ENCODE results near the gene CELA3A. TPM values are rescaled to one million over a fixed set of nuclear protein-coding genes. Genes with fewer than 3 reads are reported as not detected.

CELA3A gene
- total RNA-seq (2022; extraction: Qiagen RNA extraction): not detected in 5 replicates

GRCh38 chr1:22001409-22001808 is at the start of gene CELA3A:
CELA3A (plus strand) TSS chr1:22001657; CDS start chr1:22001675, 18 bp downstream.

GRCh38 chr1:21976703-21977239 is 24.7 kb upstream of the CELA3A start, which contains the start of gene CELA3B:
CELA3B (plus strand) TSS chr1:21977022; CDS start chr1:21977040, 18 bp downstream.

DNA sequence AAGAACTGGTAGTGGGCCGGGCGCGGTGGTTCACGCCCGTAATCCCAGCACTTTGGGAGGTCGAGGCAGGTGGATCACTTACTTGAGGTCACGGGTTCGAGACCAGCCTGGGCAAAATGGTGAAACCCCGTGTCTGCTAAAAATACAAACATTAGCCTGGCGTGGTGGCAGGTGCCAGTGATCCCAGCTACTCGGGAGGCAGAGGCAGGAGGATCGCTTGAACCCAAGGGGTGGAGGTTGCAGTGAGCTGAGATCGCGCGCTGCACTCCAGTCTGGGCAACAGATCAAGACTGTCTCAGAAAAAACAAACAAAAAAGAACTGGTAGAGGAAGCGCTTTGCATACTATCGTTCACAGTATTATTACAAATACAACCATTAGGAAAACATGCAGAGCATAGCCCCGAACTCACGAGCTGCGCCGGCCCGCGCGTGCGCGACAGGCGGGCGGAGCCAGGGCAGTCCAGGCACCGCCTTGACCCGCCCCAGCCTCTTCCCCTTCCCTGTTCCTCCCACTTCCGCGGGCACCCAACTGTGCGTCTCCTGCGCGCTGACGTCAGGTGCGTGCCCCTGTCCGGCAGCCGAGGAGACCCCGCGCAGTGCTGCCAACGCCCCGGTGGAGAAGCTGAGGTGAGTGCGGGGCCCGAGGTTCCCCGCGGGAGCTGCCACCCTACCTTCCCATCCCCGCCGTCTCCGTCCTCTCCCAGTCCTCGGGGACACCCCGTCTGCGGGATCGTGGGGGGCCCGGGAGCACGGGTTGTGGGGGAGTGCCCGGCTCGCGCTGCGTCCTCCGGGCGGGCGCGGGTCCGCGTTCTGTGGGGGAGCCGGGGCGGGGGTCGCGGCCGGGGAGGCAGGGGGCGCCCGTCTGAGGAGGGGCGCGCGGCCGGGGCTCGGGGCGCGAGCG is 50.9 kb downstream of the CELA3A start, which contains the start of gene CDC42:
CDC42 (plus strand) TSS at position 595 of the 902 bp plus-strand sequence. CDS start 25,770 bp downstream, outside the sequence.

Other genes with a start within 250 kb of the CELA3A start
- 14.9 to 18.0 TPM (median 16.9 TPM) in 5 replicates for gene USP48, start 218.5 kb upstream of the CELA3A start, total RNA-seq (2022; extraction: Qiagen RNA extraction)
- 0.02 to 0.17 TPM (median 0.07 TPM) in 4 of 5 replicates, not detected in the other for gene LDLRAD2, start 189.4 kb upstream of the CELA3A start, total RNA-seq (2022; extraction: Qiagen RNA extraction)
- gene HSPG2, start 64.3 kb upstream of the CELA3A start, total RNA-seq (2022; extraction: Qiagen RNA extraction): 52.6 to 78.9 TPM (median 72.9 TPM) in 5 replicates
- gene CELA3B, start 24.6 kb upstream of the CELA3A start, total RNA-seq (2022; extraction: Qiagen RNA extraction): not detected in 5 replicates
- 143 to 215 TPM (median 160 TPM) in 5 replicates for gene CDC42, start 51.1 kb downstream of the CELA3A start, total RNA-seq (2022; extraction: Qiagen RNA extraction)
- gene WNT4, start 141.4 kb downstream of the CELA3A start, total RNA-seq (2022; extraction: Qiagen RNA extraction): 0.16 to 0.47 TPM (median 0.22 TPM) in 5 replicates

Measured in A549 treated with Mapracorat at 1 μM for 4 hours (cell line).